Measurements from ENCODE around the gene ZBED3.

Gene ZBED3

DNA sequence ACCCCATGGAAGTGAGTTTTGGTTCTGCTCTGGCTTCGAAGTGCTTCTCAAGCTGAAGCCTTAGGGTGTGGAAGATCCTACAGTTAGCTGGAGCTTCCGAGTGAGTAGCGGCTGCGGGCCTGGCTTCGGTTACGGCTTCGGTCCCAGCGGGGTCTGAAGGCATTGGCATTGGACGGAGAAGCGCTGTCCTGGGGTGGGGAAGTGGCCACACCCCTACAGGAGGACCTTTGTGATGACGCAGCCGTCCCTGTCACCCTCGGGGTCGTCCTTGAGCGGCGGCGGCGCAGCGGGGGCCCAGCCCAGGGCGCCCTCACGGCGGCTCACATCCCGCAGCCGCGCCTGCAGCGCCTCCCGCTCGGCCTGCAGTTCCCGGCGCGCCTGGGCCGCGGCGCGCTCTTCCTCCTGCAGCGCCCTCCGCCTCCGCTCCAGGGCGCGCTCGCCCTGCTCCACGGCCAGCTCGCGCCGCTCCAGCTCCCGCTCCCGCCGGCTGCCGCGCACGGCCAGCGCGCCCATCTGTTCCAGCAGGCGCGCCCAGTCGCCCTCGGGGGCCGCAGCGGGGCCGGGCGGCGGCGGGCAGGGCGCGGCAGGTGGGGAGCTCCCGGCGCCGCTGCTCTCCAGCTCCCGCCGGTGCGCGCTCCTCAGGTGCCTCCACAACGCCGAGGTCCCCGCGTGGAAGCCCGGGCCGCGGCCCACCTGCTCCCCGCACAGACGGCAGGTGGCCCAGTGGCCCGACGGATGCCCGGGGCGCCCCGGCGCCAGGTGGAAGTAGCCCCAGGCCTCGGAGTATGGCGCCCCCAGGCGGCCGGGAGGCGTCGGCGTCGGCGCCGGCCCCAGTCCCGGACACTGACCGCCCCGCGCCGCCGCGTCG, 9.9 kb downstream of the ZBED3 start:
- DNase-seq = peak; percentile 69

DNA sequence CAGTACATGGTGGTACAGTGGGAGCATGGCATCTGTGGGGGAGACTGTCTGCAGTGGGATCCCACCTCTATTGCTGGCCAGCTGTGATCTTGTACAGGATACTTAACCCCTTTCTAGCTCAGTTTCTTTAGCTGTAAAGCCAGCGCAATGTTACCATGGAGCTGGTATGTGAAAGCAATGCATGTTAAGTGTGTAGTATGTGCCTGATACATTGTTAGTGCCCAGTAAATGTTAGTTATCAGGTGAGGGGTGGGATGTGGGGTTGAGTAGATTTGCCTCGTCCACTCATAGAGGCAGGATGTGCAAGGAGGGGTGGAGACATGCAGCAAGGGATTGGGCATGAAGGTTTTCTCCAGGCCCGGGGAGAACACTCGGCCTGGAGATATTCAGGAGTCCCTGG, 12.3 kb downstream of the ZBED3 start:
- no peak for DNase-seq

DNA sequence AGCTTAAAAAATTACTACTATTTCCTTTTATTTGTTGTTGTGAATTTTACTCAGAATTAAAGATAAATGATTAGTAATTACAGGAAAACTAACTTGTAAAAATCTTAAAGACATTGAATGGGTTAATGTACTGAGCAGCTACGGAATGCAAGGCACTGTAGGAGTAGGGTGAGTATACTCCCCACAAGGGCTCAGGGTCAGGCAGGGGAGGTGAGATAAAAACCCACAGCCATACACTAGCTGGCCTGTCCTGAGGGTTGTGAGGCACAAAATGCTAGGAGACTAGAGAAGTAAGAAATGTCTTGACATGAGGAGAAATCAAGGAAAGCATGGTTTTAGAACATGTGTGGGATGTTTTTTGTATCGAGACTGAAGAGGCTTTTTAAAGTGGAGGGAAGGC, 13.4 kb downstream of the ZBED3 start:
- no peak for DNase-seq

DNA sequence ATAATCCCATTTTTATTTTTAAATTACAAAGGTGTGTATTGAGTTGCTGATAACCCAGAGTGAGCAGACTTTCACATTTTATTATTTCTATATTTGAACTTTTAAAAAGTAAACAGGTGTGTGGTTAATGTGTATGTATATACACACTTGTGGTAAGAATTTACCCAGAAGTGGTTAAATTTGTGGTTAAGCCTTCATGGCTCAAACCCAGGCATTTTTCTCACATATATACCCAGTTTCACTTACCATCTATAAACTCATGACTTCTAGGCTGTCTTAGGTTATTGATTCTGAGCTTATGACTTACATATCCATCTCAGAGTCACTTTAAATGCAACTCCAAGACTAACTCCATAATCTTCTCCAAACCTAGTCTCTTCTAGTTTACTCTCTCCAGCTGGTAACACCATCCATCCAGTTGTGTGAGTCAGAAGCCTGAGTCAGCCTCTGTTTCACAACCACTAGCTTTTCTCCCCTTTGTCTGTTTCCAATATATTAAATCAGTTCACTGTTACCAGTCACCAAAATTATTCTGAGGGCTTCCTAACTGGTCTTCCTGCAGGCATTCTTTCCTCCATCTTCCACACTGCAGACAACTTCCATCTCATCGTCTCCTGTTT, 20.2 kb downstream of the ZBED3 start:
- DNase-seq = no peak

DNA sequence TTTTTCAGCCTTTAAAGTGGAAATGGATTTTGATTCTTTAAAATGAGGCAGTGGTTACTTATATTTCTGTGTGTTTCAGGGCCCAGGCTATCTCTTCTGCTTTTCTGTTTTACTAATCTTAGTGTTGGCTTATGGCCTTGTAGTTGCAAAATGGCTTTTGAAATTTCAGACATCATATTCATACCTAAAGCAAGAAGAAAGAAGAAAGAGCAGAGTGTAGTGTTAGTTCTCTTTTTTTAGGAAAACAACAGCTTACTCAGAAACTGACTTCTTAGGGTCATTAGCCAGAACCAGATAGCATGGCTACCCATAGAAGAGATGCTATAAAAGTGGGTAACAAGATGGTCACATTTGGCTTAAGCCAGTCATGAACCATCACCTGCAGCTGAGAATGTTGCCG, 20.9 kb downstream of the ZBED3 start:
- DNase-seq = no peak

DNA sequence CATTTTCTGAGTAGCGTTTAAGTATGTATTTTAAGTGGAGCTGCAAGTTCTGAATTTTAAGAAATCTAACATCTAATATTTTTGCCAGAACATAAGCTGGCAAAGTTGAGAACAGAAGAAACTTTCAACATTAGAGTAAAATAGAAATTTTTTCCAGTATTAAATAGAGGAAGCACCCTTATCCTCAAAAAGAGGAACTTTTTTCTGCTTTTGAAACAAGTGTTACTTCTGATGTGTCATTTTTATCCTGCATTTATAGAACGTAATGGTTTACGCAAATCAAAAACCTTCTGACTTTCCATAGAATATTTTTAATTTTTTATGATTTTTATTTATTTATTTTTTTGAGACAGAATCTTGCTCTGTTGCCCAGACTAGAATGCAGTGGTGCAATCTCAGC, 21.8 kb downstream of the ZBED3 start:
- DNase-seq = no peak

DNA sequence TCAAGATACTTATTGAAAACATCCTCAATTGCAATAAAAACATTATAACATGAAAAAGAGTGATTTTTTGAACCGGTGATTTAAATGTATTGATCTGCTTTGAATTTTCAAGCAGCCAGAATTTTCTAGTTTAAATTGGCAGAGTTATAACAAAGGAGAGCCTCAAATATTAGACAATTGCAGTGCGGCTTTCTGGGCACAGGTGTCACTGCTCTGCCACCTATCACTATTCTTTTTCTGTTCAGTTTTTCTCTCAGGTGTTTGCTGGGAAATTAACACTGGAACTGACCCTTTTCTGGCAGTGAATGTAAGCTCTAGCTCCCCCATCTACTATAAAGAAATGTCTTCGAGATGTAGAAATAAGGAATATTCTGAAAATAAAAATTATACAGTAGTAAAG, 23.0 kb downstream of the ZBED3 start:
- DNase-seq = no peak

DNA sequence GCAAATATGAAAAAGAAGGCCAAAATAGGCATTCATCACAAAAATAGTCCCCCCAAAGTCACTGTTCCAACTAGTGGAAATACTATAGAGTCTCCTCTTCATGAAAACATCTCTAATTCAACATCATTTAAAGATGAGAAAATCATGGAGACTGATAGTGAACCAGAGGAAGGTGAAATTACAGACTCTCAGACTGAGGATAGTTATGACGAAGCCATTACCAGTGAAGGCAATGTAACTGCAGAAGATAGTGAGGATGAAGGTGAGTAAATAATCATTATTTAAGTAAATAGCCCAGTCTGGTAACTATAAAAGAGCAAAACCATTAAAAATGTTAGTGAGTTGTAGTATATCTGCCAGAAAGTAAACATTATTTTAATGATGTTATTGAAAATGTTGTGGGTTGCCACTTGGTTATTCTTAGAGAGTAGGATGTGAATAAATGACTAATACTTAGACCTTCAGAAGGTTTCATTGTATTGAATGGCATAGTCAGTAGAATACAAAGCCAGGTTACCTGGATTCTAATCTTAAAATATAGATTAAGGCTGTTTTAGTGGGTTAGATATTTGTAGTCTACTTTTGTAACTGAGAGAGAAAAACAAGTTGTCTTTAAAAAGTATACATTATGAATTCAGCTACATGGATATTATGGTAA, 40.5 kb downstream of the ZBED3 start:
- no peak for DNase-seq

DNA sequence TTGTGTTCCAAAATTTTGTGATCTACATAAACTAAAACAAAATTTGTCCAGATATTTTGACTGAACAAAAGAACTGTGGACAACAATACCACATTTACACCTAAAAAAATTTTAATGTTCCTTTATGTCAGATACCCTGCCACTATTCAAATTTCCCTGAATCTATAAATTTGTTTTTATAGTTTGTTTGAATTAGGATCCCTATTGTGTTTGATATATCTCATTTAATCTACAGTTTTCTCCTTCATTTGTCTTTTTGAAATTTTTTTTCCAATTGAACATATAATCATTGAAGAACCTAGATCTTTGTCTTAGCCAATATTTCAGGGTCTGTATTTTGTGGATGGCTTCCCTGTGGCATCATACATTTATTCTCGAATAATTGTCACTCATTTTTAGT, 51.1 kb downstream of the ZBED3 start:
- no peak for DNase-seq

DNA sequence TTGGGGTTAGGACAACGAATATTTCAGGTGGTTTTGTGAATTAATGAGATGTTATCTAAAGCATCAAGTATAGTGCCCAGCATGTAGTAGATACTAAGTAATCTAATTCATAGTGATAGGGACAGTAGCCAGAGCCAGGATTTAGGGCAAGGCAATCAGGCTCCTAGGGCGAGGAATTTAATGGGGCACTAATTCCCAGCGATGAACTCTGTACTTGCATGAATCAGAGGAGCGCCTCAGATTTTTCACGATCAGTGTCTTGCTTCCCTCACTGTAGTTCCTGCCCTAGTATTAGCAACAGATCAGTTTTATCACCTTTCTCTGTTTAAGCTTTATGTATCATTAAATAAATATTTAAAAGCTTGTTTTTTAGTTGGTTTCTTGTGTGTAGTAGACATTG, 53.7 kb downstream of the ZBED3 start:
- DNase-seq = no peak

DNA sequence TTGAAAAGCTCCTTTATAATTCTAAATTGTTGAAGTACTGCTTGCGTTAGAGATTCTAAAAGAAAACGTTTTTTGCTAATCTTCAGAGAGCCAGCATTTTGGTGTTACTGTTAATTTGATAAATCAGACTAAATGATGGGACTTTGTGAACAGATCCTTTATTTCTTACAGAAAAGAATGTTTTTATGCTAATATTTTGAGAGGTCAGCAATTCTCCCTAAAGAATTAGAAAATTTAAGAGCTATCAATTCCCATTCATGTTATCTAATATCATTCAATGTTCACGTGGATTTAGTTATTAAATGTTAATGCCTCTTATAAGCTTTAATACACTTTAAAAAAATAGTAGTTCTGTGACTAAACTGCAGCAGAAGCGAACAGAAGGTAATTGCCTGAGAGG, 54.5 kb downstream of the ZBED3 start:
- no peak for DNase-seq

DNA sequence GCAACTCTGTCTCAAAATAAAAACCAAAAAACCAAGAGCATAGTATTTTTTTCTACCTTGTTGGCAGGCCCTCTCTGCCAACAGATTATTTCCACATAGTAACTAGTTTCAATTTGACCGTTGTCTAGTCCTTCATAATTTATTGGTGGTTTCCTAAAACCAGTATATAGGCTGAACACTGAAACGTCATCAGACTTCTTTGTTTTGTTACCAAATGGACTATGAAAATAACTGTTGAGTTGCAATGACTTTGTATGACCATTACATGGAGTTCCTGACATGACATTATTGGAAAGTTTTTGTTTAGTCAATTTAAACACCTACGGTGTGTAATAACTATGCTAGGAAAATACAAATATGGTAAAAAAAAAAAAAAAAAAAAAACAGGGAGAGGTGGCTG, 55.2 kb downstream of the ZBED3 start:
- DNase-seq = no peak

DNA sequence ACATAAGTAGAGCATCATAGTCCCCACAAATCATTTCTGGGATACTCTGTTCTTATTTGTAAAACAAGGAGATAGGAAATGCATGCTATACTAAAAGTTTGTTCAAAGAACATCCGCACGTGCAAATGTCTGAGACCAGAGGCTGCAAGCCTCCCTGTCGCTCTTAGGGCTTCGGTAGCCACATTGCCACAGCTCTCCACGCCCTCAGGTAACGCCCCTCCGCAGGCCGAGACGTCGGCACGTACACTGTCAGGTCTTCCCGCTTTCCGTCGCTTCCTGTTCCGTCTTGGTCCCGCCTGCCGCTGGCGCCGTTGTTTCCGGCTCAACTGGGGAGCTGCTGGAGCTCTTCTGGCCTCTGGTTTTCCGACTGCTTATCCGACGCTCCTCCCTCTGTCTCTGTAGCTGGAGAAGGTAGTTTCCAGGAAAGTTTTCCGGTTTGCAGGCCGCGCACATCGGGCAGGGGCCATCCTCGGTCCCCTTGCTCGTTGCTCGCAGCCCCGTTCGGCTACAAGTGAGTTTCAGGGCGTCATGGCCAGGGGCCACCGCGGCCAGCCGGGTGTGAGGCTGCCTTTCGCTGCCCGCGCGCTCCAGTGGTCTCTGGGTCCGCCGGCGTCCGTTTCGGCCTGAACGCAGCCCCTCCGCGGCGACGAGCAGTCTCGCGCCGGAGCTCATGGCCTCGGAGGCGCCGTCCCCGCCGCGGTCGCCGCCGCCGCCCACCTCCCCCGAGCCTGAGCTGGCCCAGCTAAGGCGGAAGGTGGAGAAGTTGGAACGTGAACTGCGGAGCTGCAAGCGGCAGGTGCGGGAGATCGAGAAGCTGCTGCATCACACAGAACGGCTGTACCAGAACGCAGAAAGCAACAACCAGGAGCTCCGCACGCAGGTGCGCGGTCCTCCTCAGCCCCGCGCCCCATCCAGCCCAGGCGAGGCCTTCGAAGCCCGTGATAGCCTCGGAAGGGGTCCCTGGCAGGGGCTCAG, 56.7 kb downstream of the ZBED3 start, which contains the start of gene AGGF1:
AGGF1 (plus strand) TSS at position 308 of the 975 bp plus-strand sequence; CDS start at position 671, 363 bp downstream.
- DNase-seq = peak; percentile 96

DNA sequence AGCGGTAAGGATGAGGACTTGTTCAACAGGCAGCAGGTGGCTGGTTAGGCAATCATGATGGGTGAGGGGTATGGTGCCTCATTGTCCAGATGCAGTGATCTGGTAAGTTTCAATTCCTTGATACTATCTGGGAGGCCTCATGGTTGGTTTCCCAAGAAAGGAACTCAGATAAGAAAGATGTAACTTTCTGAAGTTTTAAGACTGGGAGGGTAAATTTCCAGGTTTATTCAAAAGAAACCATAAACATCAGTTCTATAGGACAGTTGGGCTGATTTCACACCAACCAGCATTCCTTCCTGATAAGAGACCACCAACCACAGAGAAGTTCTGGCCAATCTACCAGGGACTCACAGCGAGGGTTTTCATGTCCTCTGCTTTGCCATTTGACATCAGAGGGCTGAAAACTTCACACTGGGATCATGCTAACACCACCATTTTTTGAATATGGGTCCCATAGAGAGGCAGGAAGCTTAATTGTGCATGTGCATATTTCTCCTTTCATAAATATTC, 57.7 kb downstream of the ZBED3 start:
- DNase-seq = no peak

DNA sequence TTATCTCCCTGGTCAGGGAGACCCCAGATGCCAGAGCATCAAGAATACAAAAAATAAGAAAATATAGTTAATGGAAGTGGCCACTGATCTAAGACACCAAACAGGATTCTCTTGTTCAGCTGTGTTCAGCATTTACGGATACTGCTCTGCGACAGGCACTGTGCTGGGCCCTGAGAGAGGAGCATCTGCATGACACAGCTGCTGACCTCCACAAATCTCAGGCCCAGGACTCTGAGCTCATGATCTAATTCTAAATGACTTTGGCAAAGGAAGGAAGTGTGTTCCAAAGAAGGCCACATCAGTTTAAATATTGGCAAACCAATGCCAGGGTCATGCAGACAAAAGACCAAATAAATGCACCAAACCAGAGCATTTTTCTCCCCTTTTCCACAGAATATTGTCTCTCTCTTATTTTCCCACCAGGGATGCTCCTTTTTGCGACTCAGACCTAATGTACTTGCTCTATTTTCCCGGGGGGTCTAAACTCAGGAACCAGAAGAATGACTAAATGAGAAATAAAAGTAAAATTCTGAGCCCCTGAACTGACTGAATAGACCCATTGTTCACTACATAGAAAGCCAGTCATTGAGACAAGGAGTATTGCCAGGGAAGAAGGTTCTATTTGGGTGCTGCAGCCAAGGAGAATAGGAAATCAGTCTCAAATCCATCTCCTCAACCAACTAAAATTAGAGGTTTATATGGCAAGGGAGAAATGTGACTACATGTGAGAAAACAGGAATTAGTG, 58.3 kb downstream of the ZBED3 start:
- DNase-seq = no peak

DNA sequence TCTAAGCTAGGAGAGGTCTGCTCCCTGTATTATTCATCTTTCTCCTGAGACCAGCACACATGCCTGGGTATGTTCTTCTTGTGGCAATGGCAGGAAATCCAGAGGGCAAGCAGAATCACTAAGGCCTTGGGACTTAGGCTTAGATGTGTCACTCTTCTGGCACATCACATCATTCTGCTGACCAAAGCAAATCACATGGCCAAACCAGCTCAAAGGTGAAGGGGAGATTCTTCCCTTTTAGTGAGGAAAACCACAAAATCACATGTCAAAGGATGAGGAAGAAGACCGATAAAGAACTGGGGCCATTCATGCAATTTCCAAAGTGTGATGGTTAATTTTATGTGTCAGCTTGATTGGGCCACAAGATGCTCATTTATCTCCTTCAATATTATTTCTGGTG, 62.6 kb downstream of the ZBED3 start:
- DNase-seq = no peak

DNA sequence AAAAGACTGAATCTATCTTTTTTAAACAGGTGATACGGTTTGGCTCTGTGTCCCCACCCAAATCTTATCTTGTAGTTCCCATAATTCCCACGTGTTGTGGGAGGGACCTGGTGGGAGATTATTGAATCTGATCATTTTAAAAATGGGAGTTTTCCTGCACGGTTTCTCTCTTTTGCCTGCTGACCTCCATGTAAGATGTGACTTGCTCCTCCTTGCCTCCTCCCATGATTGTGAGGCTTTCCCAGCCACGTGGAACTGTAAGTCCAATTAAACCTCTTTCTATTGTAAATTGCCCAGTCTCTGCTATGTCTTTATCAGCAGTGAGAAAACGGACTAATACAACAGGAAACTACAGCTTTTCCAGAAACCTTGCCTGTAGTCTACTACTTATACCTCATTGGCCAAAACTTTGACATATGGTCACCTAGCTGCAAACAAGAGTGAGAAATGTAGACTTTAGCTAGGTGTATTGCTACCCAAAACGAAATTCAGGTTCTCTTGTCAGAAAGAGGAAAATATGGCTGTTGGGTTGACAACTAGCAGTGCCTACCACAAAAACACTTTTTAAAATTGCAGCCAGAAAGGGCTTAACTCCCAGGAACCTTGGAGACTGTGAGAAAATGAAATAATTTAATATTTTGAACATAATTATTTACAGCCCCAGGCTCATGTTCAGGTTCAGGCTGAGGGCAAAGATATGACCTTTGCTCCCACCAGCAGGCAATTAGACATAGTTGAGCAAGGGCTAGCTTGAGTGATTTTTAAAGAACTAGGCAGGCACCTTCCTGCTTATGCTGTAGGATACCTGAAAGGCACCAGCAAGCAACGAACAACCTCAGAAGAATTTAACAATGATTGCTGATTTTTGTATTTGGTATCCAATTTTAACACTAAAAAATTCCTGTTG, 64.3 kb downstream of the ZBED3 start:
- no peak for DNase-seq

Data from left hindlimb (tissue), 1 donor.